ENCODE results near the gene MYO1B. TPM values are rescaled to one million over a fixed set of nuclear protein-coding genes. Genes with fewer than 3 reads are reported as not detected.

The MYO1B gene
- total and polyA plus RNA-seq, 2 donors (not counting 1 experiment from before 2014, with no cell fraction given), result 151 to 194 TPM

GRCh38 chr2:191276792-191277465 lies 31.7 kb downstream of the MYO1B start:
- TF ChIP-seq CTCF (conservative IDR thresholded peaks at IDR 0.05 in 1 of 2, IDR thresholded peaks at IDR 0.05 in 1 of 2; ENCODE audit: low read depth in 1 of 2, low read length in 2 of 2), result no peak
- TF ChIP-seq EZH2 (IDR thresholded peaks at IDR 0.05; ENCODE audit: low read length, missing control alignments), result no peak
- no peaks in the 10 kb centered on the region for H3K27me3 ChIP-seq (ENCODE audit: control insufficient read depth, insufficient read depth, low read length)
- H4K20me1 ChIP-seq (ENCODE audit: control insufficient read depth, extremely low read depth, insufficient read depth, low read length), result peaks cover 3% of the 10 kb centered on the region
- peaks cover 10% of the 10 kb centered on the region for H3K4me1 ChIP-seq (ENCODE audit: control insufficient read depth, extremely low read depth, insufficient read depth, low read length)
- no peaks in the 10 kb centered on the region for H3K9me3 ChIP-seq (ENCODE audit: control insufficient read depth, insufficient read depth, low read depth, low read length)
- H2AFZ ChIP-seq (ENCODE audit: low read length), result no peak overlapping the region
- peak in 1 of 2 donors; percentile 53 for DNase-seq (ENCODE audit: low read depth in 2 of 2)
- no peak overlapping the region for H3K9ac ChIP-seq (ENCODE audit: insufficient read depth, low read length)
- no peak overlapping the region for H3K4me3 ChIP-seq (replicated peaks in 1 of 4; ENCODE audit: control extremely low read depth in 1 of 4, insufficient read depth in 1 of 4, low read depth in 3 of 4, low read length in 4 of 4)
- peaks cover 70% of the 10 kb centered on the region for H3K79me2 ChIP-seq (ENCODE audit: control insufficient read depth, insufficient read depth, low read length)
- no peaks in the 10 kb centered on the region for H3K36me3 ChIP-seq (ENCODE audit: control insufficient read depth, insufficient read depth, low read length)
- H3K4me2 ChIP-seq (ENCODE audit: extremely low read depth, insufficient read depth, low read length), result no peak overlapping the region
- no peak overlapping the region for H3K27ac ChIP-seq (ENCODE audit: insufficient read depth, low read length)

GRCh38 chr2:191280290-191280689 lies 35.1 kb downstream of the MYO1B start:
- Histone ChIP-seq H3K79me2 (ENCODE audit: control insufficient read depth, insufficient read depth, low read length) (peaks cover 64% of the 10 kb centered on the region), H3K4me1 (ENCODE audit: control insufficient read depth, extremely low read depth, insufficient read depth, low read length) (peaks cover 6% of the 10 kb centered on the region), H3K36me3 (ENCODE audit: control insufficient read depth, insufficient read depth, low read length) (peaks cover 3% of the 10 kb centered on the region), H3K4me3 (replicated peaks in 1 of 4; ENCODE audit: control extremely low read depth in 1 of 4, insufficient read depth in 1 of 4, low read depth in 3 of 4, low read length in 4 of 4) (no peak overlapping the region), H3K4me2 (ENCODE audit: extremely low read depth, insufficient read depth, low read length) (no peak overlapping the region), H4K20me1 (ENCODE audit: control insufficient read depth, extremely low read depth, insufficient read depth, low read length) (no peaks in the 10 kb centered on the region), H3K9ac (ENCODE audit: insufficient read depth, low read length) (no peak overlapping the region), H3K27ac (ENCODE audit: insufficient read depth, low read length) (no peak overlapping the region), H2AFZ (ENCODE audit: low read length) (no peak overlapping the region), H3K9me3 (ENCODE audit: control insufficient read depth, insufficient read depth, low read depth, low read length) (no peaks in the 10 kb centered on the region), H3K27me3 (ENCODE audit: control insufficient read depth, insufficient read depth, low read length) (no peaks in the 10 kb centered on the region)
- DNase-seq (ENCODE audit: low read depth in 2 of 2), result no peak
- TF ChIP-seq CTCF (conservative IDR thresholded peaks at IDR 0.05 in 1 of 2, IDR thresholded peaks at IDR 0.05 in 1 of 2; ENCODE audit: low read depth in 1 of 2, low read length in 2 of 2) (no peak), EZH2 (IDR thresholded peaks at IDR 0.05; ENCODE audit: low read length, missing control alignments) (no peak)

- no peak overlapping the region for H3K27ac ChIP-seq (ENCODE audit: insufficient read depth, low read length)
- no peak overlapping the region for H3K4me2 ChIP-seq (ENCODE audit: extremely low read depth, insufficient read depth, low read length)
- peaks cover 61% of the 10 kb centered on the region for H3K79me2 ChIP-seq (ENCODE audit: control insufficient read depth, insufficient read depth, low read length)
- no peak overlapping the region for H3K9ac ChIP-seq (ENCODE audit: insufficient read depth, low read length)
- peaks cover 6% of the 10 kb centered on the region for H3K4me1 ChIP-seq (ENCODE audit: control insufficient read depth, extremely low read depth, insufficient read depth, low read length)
- H3K27me3 ChIP-seq (ENCODE audit: control insufficient read depth, insufficient read depth, low read length), result no peaks in the 10 kb centered on the region
- peaks cover 3% of the 10 kb centered on the region for H3K36me3 ChIP-seq (ENCODE audit: control insufficient read depth, insufficient read depth, low read length)
- no peaks in the 10 kb centered on the region for H3K9me3 ChIP-seq (ENCODE audit: control insufficient read depth, insufficient read depth, low read depth, low read length)
- H2AFZ ChIP-seq (ENCODE audit: low read length), result no peak overlapping the region
- TF ChIP-seq CTCF (conservative IDR thresholded peaks at IDR 0.05 in 1 of 2, IDR thresholded peaks at IDR 0.05 in 1 of 2; ENCODE audit: low read depth in 1 of 2, low read length in 2 of 2), result no peak
- no peak for TF ChIP-seq EZH2 (IDR thresholded peaks at IDR 0.05; ENCODE audit: low read length, missing control alignments)
- no peak for DNase-seq (ENCODE audit: low read depth in 2 of 2)
- H3K4me3 ChIP-seq (replicated peaks in 1 of 4; ENCODE audit: control extremely low read depth in 1 of 4, insufficient read depth in 1 of 4, low read depth in 3 of 4, low read length in 4 of 4), result no peak overlapping the region
- H4K20me1 ChIP-seq (ENCODE audit: control insufficient read depth, extremely low read depth, insufficient read depth, low read length), result no peaks in the 10 kb centered on the region
These were observed 35.9 kb downstream of the MYO1B start for GRCh38 chr2:191280834-191281756.

Measured in fibroblast of lung (primary cell).